CD14-positive monocyte (primary cell): ENCODE data around the gene NRXN3. TPM values are rescaled to one million over a fixed set of nuclear protein-coding genes. Genes with fewer than 3 reads are reported as not detected.

Source experiments
- DNase-seq, 3 donors: peaks; one replicate each; pipeline ENCODE4 v3.0.0-alpha.2; 2011 to 2022
- H2AFZ ChIP-seq: 2 replicates; pipeline ENCODE4 v1.6.0; 2012; ENCODE audit warnings: mild to moderate bottlenecking, low read depth, low read length, inconsistent platforms; ENCODE audit not compliant: insufficient read depth, poor library complexity, severe bottlenecking
- H3K27ac ChIP-seq, 2 donors: 1 replicate in 1 of 2; 2 replicates in 1 of 2; pipeline ENCODE4 v1.5.1; 2012 to 2013; ENCODE audit warnings: low read length in 2 of 2, control low read depth in 1 of 2, inconsistent platforms in 1 of 2, low read depth in 1 of 2, mild to moderate bottlenecking in 1 of 2
- H3K27me3 ChIP-seq, 2 donors: one replicate each; pipeline versions ENCODE4 v1.6.0 to v1.6.1; 2011 to 2013; ENCODE audit warnings: low read length in 2 of 2; ENCODE audit not compliant: control insufficient read depth in 2 of 2, insufficient read depth in 2 of 2
- H3K36me3 ChIP-seq, 2 donors: replicated peaks in 1 of 2; 1 replicate in 1 of 2; 2 replicates in 1 of 2; pipeline versions ENCODE4 v1.5.1 to v1.6.1; 2012 to 2013; ENCODE audit warnings: low read length in 2 of 2, control low read depth in 1 of 2, inconsistent platforms in 1 of 2, mild to moderate bottlenecking in 1 of 2; ENCODE audit not compliant: insufficient read depth in 2 of 2, control insufficient read depth in 1 of 2
- H3K4me1 ChIP-seq, 2 donors: 1 replicate in 1 of 2; 2 replicates in 1 of 2; pipeline versions ENCODE4 v1.5.1 to v1.6.1; 2012 to 2013; ENCODE audit warnings: low read length in 2 of 2, control low read depth in 1 of 2, inconsistent platforms in 1 of 2, mild to moderate bottlenecking in 1 of 2, moderate library complexity in 1 of 2; ENCODE audit not compliant: insufficient read depth in 2 of 2, control insufficient read depth in 1 of 2
- H3K4me2 ChIP-seq: replicated peaks from 2 replicates; pipeline ENCODE3; 2012; ENCODE audit warnings: low read length, moderate library complexity, mild to moderate bottlenecking; ENCODE audit not compliant: poor library complexity, severe bottlenecking; ENCODE audit errors: extremely low read depth
- H3K4me3 ChIP-seq, 3 experiments: fragments of 200-600 bp in 1 of 3; sonication (generic) in 1 of 3; replicated peaks in 1 of 3; 1 replicate in 2 of 3; 2 replicates in 1 of 3; pipeline ENCODE4 v1.5.1; 2011 to 2013; ENCODE audit warnings: low read length in 3 of 3, mild to moderate bottlenecking in 3 of 3, control low read depth in 2 of 3, low read depth in 2 of 3, inconsistent platforms in 1 of 3, moderate library complexity in 1 of 3
- H3K79me2 ChIP-seq: 2 replicates; pipeline ENCODE4 v1.6.0; 2012; ENCODE audit warnings: mild to moderate bottlenecking, control low read depth, inconsistent platforms, low read length, moderate library complexity; ENCODE audit not compliant: insufficient read depth
- H3K9ac ChIP-seq: 2 replicates; pipeline ENCODE4 v1.6.0; 2017; ENCODE audit warnings: low read length, mild to moderate bottlenecking; ENCODE audit not compliant: insufficient read depth, poor library complexity, severe bottlenecking
- H3K9me3 ChIP-seq, 2 donors: replicated peaks in 1 of 2; 1 replicate in 1 of 2; 2 replicates in 1 of 2; pipeline versions ENCODE4 v1.5.1 to v1.6.1; 2012 to 2013; ENCODE audit warnings: low read length in 2 of 2, control low read depth in 1 of 2; ENCODE audit not compliant: control insufficient read depth in 1 of 2, insufficient read depth in 1 of 2
- H4K20me1 ChIP-seq: 2 replicates; pipeline ENCODE4 v1.6.0; 2012; ENCODE audit warnings: mild to moderate bottlenecking, low read length, control low read depth, moderate library complexity; ENCODE audit not compliant: insufficient read depth
- H3K27ac Mint-ChIP-seq, 7 donors: one replicate each; pipeline ENCODE4 v1.8.0; 2020; ENCODE audit warnings: mild to moderate bottlenecking in 7 of 7, mixed read lengths in 7 of 7, moderate library complexity in 6 of 7, inconsistent platforms in 2 of 7
- H3K27me3 Mint-ChIP-seq, 3 donors: one replicate each; pipeline ENCODE4 v1.8.0; 2021 to 2022; ENCODE audit warnings: low read depth in 3 of 3, mild to moderate bottlenecking in 3 of 3, mixed read lengths in 3 of 3, moderate library complexity in 3 of 3, inconsistent platforms in 1 of 3
- H3K36me3 Mint-ChIP-seq, 2 donors: one replicate each; pipeline ENCODE4 v1.8.0; 2020; ENCODE audit warnings: mixed read lengths in 2 of 2, inconsistent platforms in 1 of 2, mild to moderate bottlenecking in 1 of 2
- H3K4me1 Mint-ChIP-seq: one replicate; pipeline ENCODE4 v1.8.0; 2020; ENCODE audit warnings: mild to moderate bottlenecking, mixed read lengths
- H3K4me3 Mint-ChIP-seq, 2 donors: one replicate each; pipeline ENCODE4 v1.8.0; 2020; ENCODE audit warnings: mild to moderate bottlenecking in 2 of 2, mixed read lengths in 2 of 2, moderate library complexity in 1 of 2
- H3K9me3 Mint-ChIP-seq, 7 donors: one replicate each; pipeline ENCODE4 v1.8.0; 2020 to 2022; ENCODE audit warnings: mixed read lengths in 7 of 7, mild to moderate bottlenecking in 6 of 7, moderate library complexity in 6 of 7, inconsistent platforms in 2 of 7
- WGBS: methylation state at CpG from one replicate; pipeline ENCODE4 v1.1.5; 2013; ENCODE audit warnings: missing lambda C conversion rate; ENCODE audit not compliant: insufficient coverage; 5-methylcytosine and 5-hydroxymethylcytosine counted together
- intact Hi-C, 2 donors: fragments of 100-400 bp; cut with micrococcal nuclease; formaldehyde crosslinking; loops; one replicate each; pipeline versions ENCODE4 v1.15.0 to v1.15.1; 2023
- polyA plus RNA-seq, 3 donors: library from polyadenylated mRNA; depleted of rRNA in 1 of 3; unstranded in 2 of 3; stranded (reverse) in 1 of 3; fragments of 300-500 nt in 2 of 3; fragments of >200 nt in 1 of 3; fragmentation: Illumina TruSeq in 2 of 3; gene quantifications; 1 replicate in 2 of 3; 2 replicates in 1 of 3; pipeline ENCODE4 v1.2.3, GENCODE V29; 2012 to 2021
- TF ChIP-seq, protein P1 (sequence below): fragments of 200-600 bp; IDR thresholded peaks from one replicate; pipeline ENCODE4 v1.8.0; 2022; ENCODE audit warnings: antibody characterized with exemption, mild to moderate bottlenecking

NRXN3 gene
- polyA plus RNA-seq, 3 donors = not detected

DNA sequence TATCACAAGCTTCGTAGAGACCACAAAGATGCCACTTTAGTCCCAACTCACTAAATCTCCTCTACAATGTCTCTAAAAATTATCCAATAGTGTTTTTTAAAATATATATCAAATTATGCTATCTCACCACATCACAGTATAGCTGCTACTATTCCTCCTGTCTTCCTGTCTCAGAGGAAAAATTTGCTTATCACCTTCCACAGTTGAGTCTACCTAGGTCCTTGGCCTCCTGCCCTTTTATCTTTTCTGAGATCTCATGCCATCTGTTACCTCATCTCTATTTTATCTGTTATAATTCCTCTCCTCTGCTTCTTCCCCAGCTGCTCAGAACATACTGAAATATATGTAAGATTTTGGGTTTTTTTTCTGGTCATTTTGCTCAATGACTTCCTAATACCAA is 1473.0 kb downstream of the NRXN3 start:
- H3K27ac Mint-ChIP-seq = no peak overlapping the region
- H3K9ac ChIP-seq = no peak overlapping the region
- no peaks in the 10 kb centered on the region for H3K27me3 ChIP-seq
- H3K27me3 Mint-ChIP-seq = peaks cover 0 to 1% (median 0%) of the 10 kb centered on the region in 3 donors
- H3K27ac ChIP-seq = no peak overlapping the region
- peaks cover 0 to 4% (median 0%) of the 10 kb centered on the region in 7 donors for H3K9me3 Mint-ChIP-seq
- no peaks in the 10 kb centered on the region for H3K4me1 Mint-ChIP-seq
- intact Hi-C loops = no loop called here
- H3K79me2 ChIP-seq = no peaks in the 10 kb centered on the region
- no peak for DNase-seq
- H3K9me3 ChIP-seq = peaks cover 0 to 4% of the 10 kb centered on the region in 2 donors
- H3K36me3 ChIP-seq = no peaks in the 10 kb centered on the region
- no peak overlapping the region for H3K4me2 ChIP-seq
- WGBS = no CpG with 5 or more reads among the region's 1 CpG
- TF ChIP-seq, protein P1, sequence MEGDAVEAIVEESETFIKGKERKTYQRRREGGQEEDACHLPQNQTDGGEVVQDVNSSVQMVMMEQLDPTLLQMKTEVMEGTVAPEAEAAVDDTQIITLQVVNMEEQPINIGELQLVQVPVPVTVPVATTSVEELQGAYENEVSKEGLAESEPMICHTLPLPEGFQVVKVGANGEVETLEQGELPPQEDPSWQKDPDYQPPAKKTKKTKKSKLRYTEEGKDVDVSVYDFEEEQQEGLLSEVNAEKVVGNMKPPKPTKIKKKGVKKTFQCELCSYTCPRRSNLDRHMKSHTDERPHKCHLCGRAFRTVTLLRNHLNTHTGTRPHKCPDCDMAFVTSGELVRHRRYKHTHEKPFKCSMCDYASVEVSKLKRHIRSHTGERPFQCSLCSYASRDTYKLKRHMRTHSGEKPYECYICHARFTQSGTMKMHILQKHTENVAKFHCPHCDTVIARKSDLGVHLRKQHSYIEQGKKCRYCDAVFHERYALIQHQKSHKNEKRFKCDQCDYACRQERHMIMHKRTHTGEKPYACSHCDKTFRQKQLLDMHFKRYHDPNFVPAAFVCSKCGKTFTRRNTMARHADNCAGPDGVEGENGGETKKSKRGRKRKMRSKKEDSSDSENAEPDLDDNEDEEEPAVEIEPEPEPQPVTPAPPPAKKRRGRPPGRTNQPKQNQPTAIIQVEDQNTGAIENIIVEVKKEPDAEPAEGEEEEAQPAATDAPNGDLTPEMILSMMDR = no peak
- H3K4me3 Mint-ChIP-seq = no peak overlapping the region
- H3K36me3 Mint-ChIP-seq = no peaks in the 10 kb centered on the region
- H3K4me1 ChIP-seq = no peaks in the 10 kb centered on the region
- no peak overlapping the region for H3K4me3 ChIP-seq
- H4K20me1 ChIP-seq = no peaks in the 10 kb centered on the region
- H2AFZ ChIP-seq = no peak overlapping the region

DNA sequence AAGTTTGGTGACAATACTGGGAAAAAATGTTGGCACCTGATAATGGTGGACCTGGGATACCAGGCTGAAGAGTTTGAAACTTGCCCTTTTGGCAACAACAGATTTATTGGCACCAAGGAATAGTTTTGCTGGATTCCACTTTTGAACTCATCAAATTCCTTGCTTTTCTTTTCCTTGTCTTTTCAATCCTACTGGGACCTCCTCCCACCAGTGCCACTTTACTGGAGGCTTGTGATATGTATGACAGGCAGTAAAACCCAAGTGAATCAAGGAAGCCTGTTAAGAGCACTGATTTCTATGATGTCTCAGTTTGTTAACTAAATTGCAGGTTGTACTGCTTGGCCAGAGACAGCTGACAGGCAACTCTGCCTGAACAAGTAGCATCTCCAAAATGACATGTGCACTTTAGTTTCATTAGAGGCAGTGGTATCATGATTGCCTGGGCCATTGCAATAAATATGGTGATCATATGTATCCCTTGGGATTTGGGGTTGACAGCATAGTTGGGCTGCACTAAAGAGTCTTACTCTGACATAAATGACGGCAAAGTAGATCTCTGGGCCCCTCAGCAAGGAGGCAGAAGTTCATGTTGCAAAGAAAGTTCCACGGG is 1475.7 kb downstream of the NRXN3 start:
- intact Hi-C loops = no loop called here
- whole genome bisulfite sequencing = no CpG with 5 or more reads among the region's 2 CpGs
- no peak for DNase-seq
- Histone ChIP-seq H3K27ac (no peak overlapping the region), H2AFZ (no peak overlapping the region), H3K27me3 (no peaks in the 10 kb centered on the region), H4K20me1 (no peaks in the 10 kb centered on the region), H3K4me3 (no peak overlapping the region), H3K9ac (no peak overlapping the region), H3K36me3 (no peaks in the 10 kb centered on the region), H3K4me2 (no peak overlapping the region), H3K79me2 (no peaks in the 10 kb centered on the region), H3K9me3 (peaks cover 0 to 4% of the 10 kb centered on the region in 2 donors), H3K4me1 (no peaks in the 10 kb centered on the region)
- TF ChIP-seq, protein P1 = no peak
- H3K27me3 Mint-ChIP-seq = peaks cover 0 to 2% (median 0%) of the 10 kb centered on the region in 3 donors
- H3K9me3 Mint-ChIP-seq = peaks cover 0 to 6% (median 2%) of the 10 kb centered on the region in 7 donors
- no peak overlapping the region for H3K27ac Mint-ChIP-seq
- no peak overlapping the region for H3K4me3 Mint-ChIP-seq
- no peaks in the 10 kb centered on the region for H3K4me1 Mint-ChIP-seq
- H3K36me3 Mint-ChIP-seq = no peaks in the 10 kb centered on the region
